OCI-LY1 (cell line): ENCODE results near the gene TBCE.

Experiments
- H2AFZ ChIP-seq: fragments of 200-600 bp; sonication (generic), shearing (Covaris generic); 2 replicates; pipeline ENCODE4 v1.6.0; 2014; ENCODE audit warnings: antibody characterized with exemption, mild to moderate bottlenecking, low read length
- H3F3A ChIP-seq: fragments of 200-600 bp; sonication (generic), shearing (Covaris generic); 2 replicates; pipeline ENCODE4 v1.6.0; 2014; ENCODE audit warnings: mild to moderate bottlenecking, antibody characterized with exemption, low read length, moderate library complexity; ENCODE audit not compliant: insufficient read depth
- H3K27ac ChIP-seq: fragments of 200-600 bp; sonication (generic); 2 replicates; pipeline ENCODE4 v1.5.1; 2014; ENCODE audit warnings: low read length, mixed run types, mild to moderate bottlenecking, low read depth; ENCODE audit not compliant: poor library complexity, severe bottlenecking
- H3K27me3 ChIP-seq: fragments of 200-600 bp; sonication (generic); 2 replicates; pipeline ENCODE4 v1.6.0; 2014; ENCODE audit warnings: antibody characterized with exemption, mild to moderate bottlenecking, low read length, moderate library complexity; ENCODE audit not compliant: insufficient read depth
- H3K36me3 ChIP-seq: fragments of 200-600 bp; sonication (generic); 2 replicates; pipeline ENCODE4 v1.6.1; 2014; ENCODE audit warnings: mild to moderate bottlenecking, antibody characterized with exemption, low read length, moderate library complexity, mixed read lengths; ENCODE audit not compliant: insufficient read depth
- H3K4me1 ChIP-seq: fragments of 200-600 bp; sonication (generic); 2 replicates; pipeline ENCODE4 v1.5.1; 2014; ENCODE audit warnings: mild to moderate bottlenecking, low read length, moderate library complexity; ENCODE audit not compliant: insufficient read depth, severe bottlenecking
- H3K4me2 ChIP-seq: fragments of 200-600 bp; sonication (generic), shearing (Covaris generic); 2 replicates; pipeline ENCODE4 v1.6.1; 2014; ENCODE audit warnings: low read length
- H3K4me3 ChIP-seq: fragments of 200-600 bp; sonication (generic); 2 replicates; pipeline ENCODE4 v1.5.1; 2014; ENCODE audit warnings: low read length, low read depth, mild to moderate bottlenecking, mixed read lengths; ENCODE audit not compliant: poor library complexity, severe bottlenecking
- H3K79me2 ChIP-seq: fragments of 200-600 bp; shearing (Covaris generic); 2 replicates; pipeline ENCODE4 v1.6.1; 2016; ENCODE audit warnings: mixed run types, low read length, mixed read lengths; ENCODE audit not compliant: insufficient read depth
- H3K9ac ChIP-seq: fragments of 200-600 bp; sonication (generic), shearing (Covaris generic); 2 replicates; pipeline ENCODE4 v1.6.1; 2014; ENCODE audit warnings: mild to moderate bottlenecking, low read length, mixed read lengths
- H3K9me2 ChIP-seq: fragments of 200-600 bp; sonication (generic), shearing (Covaris generic); 2 replicates; pipeline ENCODE4 v1.6.1; 2014; ENCODE audit warnings: low read depth, mild to moderate bottlenecking, low read length, mixed read lengths
- H3K9me3 ChIP-seq: fragments of 200-600 bp; shearing (Covaris generic); 2 replicates; pipeline ENCODE4 v1.6.1; 2014; ENCODE audit warnings: low read length, mixed read lengths
- H4K20me1 ChIP-seq: fragments of 200-600 bp; sonication (generic), shearing (Covaris generic); 2 replicates; pipeline ENCODE4 v1.6.0; 2016; ENCODE audit warnings: mild to moderate bottlenecking, low read length; ENCODE audit not compliant: insufficient read depth
- CTCF ChIP-seq: fragments of 200-600 bp; sonication (generic), shearing (Covaris generic); IDR thresholded peaks from 2 replicates; pipeline ENCODE4 v1.5.1; 2017; ENCODE audit warnings: mild to moderate bottlenecking, antibody characterized with exemption, low read length, moderate library complexity, mixed read lengths
- EZH2 ChIP-seq: fragments of 200-600 bp; sonication (generic), shearing (Covaris generic); IDR thresholded peaks from 2 replicates; pipeline ENCODE4 v1.8.0; 2017; ENCODE audit warnings: borderline replicate concordance, mixed run types, mild to moderate bottlenecking, antibody characterized with exemption, low read length, moderate library complexity, mixed read lengths

The TBCE gene

DNA sequence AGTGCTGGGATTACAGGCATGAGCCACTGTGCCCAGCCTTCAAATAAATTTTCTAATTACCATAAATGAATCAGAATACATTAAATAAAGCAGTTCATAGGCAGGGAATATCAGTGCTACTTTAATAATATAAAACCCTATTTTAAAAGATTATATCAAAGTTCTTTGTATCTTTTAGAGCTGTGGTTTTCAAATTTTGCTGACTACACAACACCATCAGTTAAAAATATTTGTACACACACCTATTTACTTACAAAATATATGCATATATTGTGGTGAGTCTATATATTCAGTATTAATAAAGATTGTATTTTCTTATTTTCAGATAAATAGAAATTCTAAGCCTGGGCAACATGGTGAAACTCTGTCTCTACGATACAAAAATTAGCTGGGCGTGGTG, 118.3 kb downstream of the TBCE start:
- Histone ChIP-seq H3K4me2 (no peak overlapping the region), H3K27me3 (no peaks in the 10 kb centered on the region), H3K36me3 (peaks cover 25% of the 10 kb centered on the region), H3K9me3 (no peaks in the 10 kb centered on the region), H3K4me3 (no peak overlapping the region), H3K79me2 (no peaks in the 10 kb centered on the region), H3K4me1 (no peaks in the 10 kb centered on the region), H3F3A (no peaks in the 10 kb centered on the region), H3K27ac (no peak overlapping the region), H4K20me1 (no peaks in the 10 kb centered on the region), H3K9me2 (no peaks in the 10 kb centered on the region), H3K9ac (no peak overlapping the region), H2AFZ (no peak overlapping the region)
- TF ChIP-seq CTCF (no peak), EZH2 (no peak)

GRCh38 chr1:235486321-235486720, 119.1 kb downstream of the TBCE start:
- Histone ChIP-seq H3K79me2 (no peaks in the 10 kb centered on the region), H4K20me1 (no peaks in the 10 kb centered on the region), H2AFZ (no peak overlapping the region), H3K27ac (no peak overlapping the region), H3K9ac (no peak overlapping the region), H3K4me1 (no peaks in the 10 kb centered on the region), H3K36me3 (peaks cover 25% of the 10 kb centered on the region), H3K4me3 (no peak overlapping the region), H3K9me3 (no peaks in the 10 kb centered on the region), H3K4me2 (no peak overlapping the region), H3K27me3 (no peaks in the 10 kb centered on the region), H3K9me2 (no peaks in the 10 kb centered on the region), H3F3A (no peaks in the 10 kb centered on the region)
- TF ChIP-seq CTCF: no peak
- TF ChIP-seq EZH2: no peak

- Histone ChIP-seq H3K27me3 (no peaks in the 10 kb centered on the region), H3K9ac (no peak overlapping the region), H3K4me1 (no peaks in the 10 kb centered on the region), H3K79me2 (no peaks in the 10 kb centered on the region), H3K27ac (no peak overlapping the region), H3K4me2 (no peak overlapping the region), H2AFZ (no peak overlapping the region), H3K36me3 (peaks cover 11% of the 10 kb centered on the region; the same call in 1 of the 2 replicates), H3K9me3 (no peaks in the 10 kb centered on the region), H3K9me2 (no peaks in the 10 kb centered on the region), H3F3A (no peaks in the 10 kb centered on the region), H4K20me1 (no peaks in the 10 kb centered on the region), H3K4me3 (no peak overlapping the region)
- TF ChIP-seq EZH2: no peak
- TF ChIP-seq CTCF: no peak
Measured at GRCh38 chr1:235491644-235492043, 124.4 kb downstream of the TBCE start.
